B cell (primary cell): Measurements from ENCODE around the gene ZDHHC14.

Source experiments
- EZH2 ChIP-seq: IDR thresholded peaks from 2 replicates; pipeline ENCODE4 v1.6.1; 2012; ENCODE audit warnings: borderline replicate concordance, low read depth, mild to moderate bottlenecking, moderate library complexity, low read length; ENCODE audit not compliant: insufficient read depth, poor library complexity, severe bottlenecking
- TF ChIP-seq, protein P1 (sequence below): fragments of 200-600 bp; IDR thresholded peaks from one replicate; pipeline ENCODE4 v1.8.0; 2022; ENCODE audit warnings: antibody characterized with exemption, mild to moderate bottlenecking

GRCh38 chr6:157525918-157526425 lies 145.0 kb downstream of the ZDHHC14 start:
- TF ChIP-seq, protein P1, sequence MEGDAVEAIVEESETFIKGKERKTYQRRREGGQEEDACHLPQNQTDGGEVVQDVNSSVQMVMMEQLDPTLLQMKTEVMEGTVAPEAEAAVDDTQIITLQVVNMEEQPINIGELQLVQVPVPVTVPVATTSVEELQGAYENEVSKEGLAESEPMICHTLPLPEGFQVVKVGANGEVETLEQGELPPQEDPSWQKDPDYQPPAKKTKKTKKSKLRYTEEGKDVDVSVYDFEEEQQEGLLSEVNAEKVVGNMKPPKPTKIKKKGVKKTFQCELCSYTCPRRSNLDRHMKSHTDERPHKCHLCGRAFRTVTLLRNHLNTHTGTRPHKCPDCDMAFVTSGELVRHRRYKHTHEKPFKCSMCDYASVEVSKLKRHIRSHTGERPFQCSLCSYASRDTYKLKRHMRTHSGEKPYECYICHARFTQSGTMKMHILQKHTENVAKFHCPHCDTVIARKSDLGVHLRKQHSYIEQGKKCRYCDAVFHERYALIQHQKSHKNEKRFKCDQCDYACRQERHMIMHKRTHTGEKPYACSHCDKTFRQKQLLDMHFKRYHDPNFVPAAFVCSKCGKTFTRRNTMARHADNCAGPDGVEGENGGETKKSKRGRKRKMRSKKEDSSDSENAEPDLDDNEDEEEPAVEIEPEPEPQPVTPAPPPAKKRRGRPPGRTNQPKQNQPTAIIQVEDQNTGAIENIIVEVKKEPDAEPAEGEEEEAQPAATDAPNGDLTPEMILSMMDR, result no peak
- TF ChIP-seq EZH2, result no peak
